HG03039 (cell line): ENCODE measurements around the gene NR2F2.

Experiments used
- ATAC-seq: cut with Tn5 transposase; IDR thresholded peaks from one replicate; pipeline ENCODE4 v1.9.1; 2021; ENCODE audit warnings: mild to moderate bottlenecking, moderate library complexity; ENCODE audit not compliant: unreplicated experiment

Gene NR2F2

GRCh38 chr15:96331144-96331944 lies 844 bp downstream of the NR2F2 start:
- no peak for ATAC-seq

GRCh38 chr15:96331945-96332636 lies 1.6 kb downstream of the NR2F2 start:
- no peak for ATAC-seq

GRCh38 chr15:96332637-96333121 lies 2.2 kb downstream of the NR2F2 start:
- ATAC-seq: no peak

GRCh38 chr15:96333131-96334016 lies 2.9 kb downstream of the NR2F2 start:
- no peak for ATAC-seq

GRCh38 chr15:96334017-96334704 lies 3.7 kb downstream of the NR2F2 start:
- no peak for ATAC-seq

- ATAC-seq: no peak
These were observed 4.4 kb downstream of the NR2F2 start for GRCh38 chr15:96334705-96335410.

- no peak for ATAC-seq
These were observed 5.0 kb downstream of the NR2F2 start for GRCh38 chr15:96335411-96336024.

- ATAC-seq: no peak
These were observed 5.7 kb downstream of the NR2F2 start for GRCh38 chr15:96336108-96336595.

GRCh38 chr15:96336596-96337364 lies 6.3 kb downstream of the NR2F2 start:
- ATAC-seq: no peak

- ATAC-seq: no peak
These were observed 7.0 kb downstream of the NR2F2 start for GRCh38 chr15:96337365-96338023.

GRCh38 chr15:96338074-96338765 lies 7.7 kb downstream of the NR2F2 start:
- ATAC-seq: no peak

GRCh38 chr15:96338766-96339618 lies 8.5 kb downstream of the NR2F2 start:
- no peak for ATAC-seq

GRCh38 chr15:96339619-96340347 lies 9.3 kb downstream of the NR2F2 start:
- ATAC-seq: no peak

- no peak for ATAC-seq
These were observed 9.8 kb downstream of the NR2F2 start for GRCh38 chr15:96340348-96340597.

- ATAC-seq: no peak
These were observed 10.4 kb downstream of the NR2F2 start for GRCh38 chr15:96340598-96341512.
